Measurements from ENCODE around the gene TBC1D9.

- TF ChIP-seq CTCF (conservative IDR thresholded peaks at IDR 0.05 in 1 of 2, IDR thresholded peaks at IDR 0.05 in 1 of 2; ENCODE audit: extremely low read depth in 1 of 2, insufficient read depth in 1 of 2, low read depth in 1 of 2, low read length in 2 of 2) (no peak), EZH2 (IDR thresholded peaks at IDR 0.05; ENCODE audit: borderline replicate concordance, low read length) (no peak)
Measured at GRCh38 chr4:140693562-140693961, 62.6 kb downstream of the TBC1D9 start.
